ENCODE data around the gene DMKN.

DNA sequence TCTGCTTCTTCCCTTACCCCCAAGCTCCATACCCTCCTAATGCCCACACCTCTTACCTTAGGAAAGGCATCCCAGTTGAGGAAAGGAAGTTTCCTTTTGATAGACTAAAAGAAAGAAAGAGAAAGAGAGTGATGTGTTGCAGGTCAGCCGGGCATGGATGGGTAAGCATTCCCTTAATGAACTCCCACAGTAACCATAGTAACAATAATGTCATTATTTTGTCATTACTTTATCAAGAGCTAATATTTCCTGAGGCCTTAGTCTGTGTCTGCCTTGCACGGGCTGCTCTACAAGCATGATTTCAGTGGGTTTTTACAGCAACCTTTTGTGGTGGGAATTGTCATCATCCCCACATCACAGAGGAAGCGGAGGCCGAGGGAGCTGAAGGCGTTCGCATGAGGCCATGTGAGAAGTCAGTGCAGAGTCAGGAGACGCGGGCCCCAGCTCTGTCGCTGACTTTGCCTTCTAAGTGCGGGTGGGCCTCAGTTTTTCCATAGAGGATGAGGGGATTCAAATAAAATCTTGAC, 25.7 kb downstream of the DMKN start:
- TF ChIP-seq, protein P1, sequence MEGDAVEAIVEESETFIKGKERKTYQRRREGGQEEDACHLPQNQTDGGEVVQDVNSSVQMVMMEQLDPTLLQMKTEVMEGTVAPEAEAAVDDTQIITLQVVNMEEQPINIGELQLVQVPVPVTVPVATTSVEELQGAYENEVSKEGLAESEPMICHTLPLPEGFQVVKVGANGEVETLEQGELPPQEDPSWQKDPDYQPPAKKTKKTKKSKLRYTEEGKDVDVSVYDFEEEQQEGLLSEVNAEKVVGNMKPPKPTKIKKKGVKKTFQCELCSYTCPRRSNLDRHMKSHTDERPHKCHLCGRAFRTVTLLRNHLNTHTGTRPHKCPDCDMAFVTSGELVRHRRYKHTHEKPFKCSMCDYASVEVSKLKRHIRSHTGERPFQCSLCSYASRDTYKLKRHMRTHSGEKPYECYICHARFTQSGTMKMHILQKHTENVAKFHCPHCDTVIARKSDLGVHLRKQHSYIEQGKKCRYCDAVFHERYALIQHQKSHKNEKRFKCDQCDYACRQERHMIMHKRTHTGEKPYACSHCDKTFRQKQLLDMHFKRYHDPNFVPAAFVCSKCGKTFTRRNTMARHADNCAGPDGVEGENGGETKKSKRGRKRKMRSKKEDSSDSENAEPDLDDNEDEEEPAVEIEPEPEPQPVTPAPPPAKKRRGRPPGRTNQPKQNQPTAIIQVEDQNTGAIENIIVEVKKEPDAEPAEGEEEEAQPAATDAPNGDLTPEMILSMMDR (conservative IDR thresholded peaks at IDR 0.05 in 1 of 2, IDR thresholded peaks at IDR 0.05 in 1 of 2; ENCODE audit: extremely low read depth in 1 of 2, insufficient read depth in 1 of 2, low read depth in 1 of 2, low read length in 2 of 2): no peak
- no peak for TF ChIP-seq EZH2 (IDR thresholded peaks at IDR 0.05; ENCODE audit: borderline replicate concordance, low read length)

Measured in mammary epithelial cell (primary cell).